ENCODE data around the gene FAM221B.

- TF ChIP-seq CTCF (IDR thresholded peaks at IDR 0.05) (no peak), POLR2A (IDR thresholded peaks at IDR 0.05) (no peak)
These were observed 41.9 kb upstream of the FAM221B start, which contains the start of gene OR13J1 for GRCh38 chr9:35870351-35870923.
